ENCODE data around the gene MBOAT7. TPM values are rescaled to one million over a fixed set of nuclear protein-coding genes. Genes with fewer than 3 reads are reported as not detected.
"Not testable (repeated sequence)": the region's sequence is repeated elsewhere in the genome, so short reads cannot be mapped to it uniquely, and the experiment has no call there.

The MBOAT7 gene
- total RNA-seq: 107 and 111 TPM in 2 replicates

GRCh38 chr19:54189145-54189734 lies at the start of gene MBOAT7:
MBOAT7 (minus strand) TSS chr19:54189580; CDS start chr19:54188508, 1,072 bp downstream.
- H3K36me3 ChIP-seq (ENCODE audit: control insufficient read depth, insufficient read depth, low read length): peaks cover 2% of the 10 kb centered on the region
- TF ChIP-seq CTCF (IDR thresholded peaks at IDR 0.05; ENCODE audit: insufficient read depth, low read length, poor library complexity, severe bottlenecking): no peak
- no peak for DNase-seq (ENCODE audit: low read depth)
- peak within 1 kb of the TSS; percentile 77 for H3K4me3 ChIP-seq (ENCODE audit: low read depth, low read length)
- no peaks in the 10 kb centered on the region for H3K27me3 ChIP-seq (ENCODE audit: control insufficient read depth, insufficient read depth, low read length)

- H3K36me3 ChIP-seq (ENCODE audit: control insufficient read depth, insufficient read depth, low read length): no peaks in the 10 kb centered on the region
- DNase-seq (ENCODE audit: low read depth): no peak
- no peak for TF ChIP-seq CTCF (IDR thresholded peaks at IDR 0.05; ENCODE audit: insufficient read depth, low read length, poor library complexity, severe bottlenecking)
- H3K4me3 ChIP-seq (ENCODE audit: low read depth, low read length): no peak overlapping the region
- H3K27me3 ChIP-seq (ENCODE audit: control insufficient read depth, insufficient read depth, low read length): no peaks in the 10 kb centered on the region
Observed at GRCh38 chr19:54233941-54234340, 44.6 kb upstream of the MBOAT7 start.

GRCh38 chr19:54231077-54231931 lies 41.9 kb upstream of the MBOAT7 start:
- TF ChIP-seq CTCF (IDR thresholded peaks at IDR 0.05; ENCODE audit: insufficient read depth, low read length, poor library complexity, severe bottlenecking): peak; percentile 96
- no peaks in the 10 kb centered on the region for H3K36me3 ChIP-seq (ENCODE audit: control insufficient read depth, insufficient read depth, low read length)
- DNase-seq (ENCODE audit: low read depth): no peak
- H3K27me3 ChIP-seq (ENCODE audit: control insufficient read depth, insufficient read depth, low read length): no peaks in the 10 kb centered on the region
- no peak overlapping the region for H3K4me3 ChIP-seq (ENCODE audit: low read depth, low read length)

GRCh38 chr19:54230031-54230430 lies 40.7 kb upstream of the MBOAT7 start:
- no peak for TF ChIP-seq CTCF (IDR thresholded peaks at IDR 0.05; ENCODE audit: insufficient read depth, low read length, poor library complexity, severe bottlenecking)
- no peaks in the 10 kb centered on the region for H3K27me3 ChIP-seq (ENCODE audit: control insufficient read depth, insufficient read depth, low read length)
- no peaks in the 10 kb centered on the region for H3K36me3 ChIP-seq (ENCODE audit: control insufficient read depth, insufficient read depth, low read length)
- no peak for DNase-seq (ENCODE audit: low read depth)
- no peak overlapping the region for H3K4me3 ChIP-seq (ENCODE audit: low read depth, low read length)

- DNase-seq (ENCODE audit: low read depth): no peak
- H3K27me3 ChIP-seq (ENCODE audit: control insufficient read depth, insufficient read depth, low read length): peaks cover under 1% of the 10 kb centered on the region
- H3K4me3 ChIP-seq (ENCODE audit: low read depth, low read length): no peak overlapping the region
- no peak for TF ChIP-seq CTCF (IDR thresholded peaks at IDR 0.05; ENCODE audit: insufficient read depth, low read length, poor library complexity, severe bottlenecking)
- no peaks in the 10 kb centered on the region for H3K36me3 ChIP-seq (ENCODE audit: control insufficient read depth, insufficient read depth, low read length)
Observed at GRCh38 chr19:54229146-54229545, 39.8 kb upstream of the MBOAT7 start.

- peaks cover 13% of the 10 kb centered on the region for H3K27me3 ChIP-seq (ENCODE audit: control insufficient read depth, insufficient read depth, low read length)
- H3K4me3 ChIP-seq (ENCODE audit: low read depth, low read length); H3K36me3 ChIP-seq (ENCODE audit: control insufficient read depth, insufficient read depth, low read length); DNase-seq (ENCODE audit: low read depth): not testable (repeated sequence)
Observed at GRCh38 chr19:54224619-54225018, 35.2 kb upstream of the MBOAT7 start.

GRCh38 chr19:54223937-54224281 lies 34.5 kb upstream of the MBOAT7 start:
- DNase-seq (ENCODE audit: low read depth); H3K4me3 ChIP-seq (ENCODE audit: low read depth, low read length); H3K36me3 ChIP-seq (ENCODE audit: control insufficient read depth, insufficient read depth, low read length): not testable (repeated sequence)
- peaks cover 13% of the 10 kb centered on the region for H3K27me3 ChIP-seq (ENCODE audit: control insufficient read depth, insufficient read depth, low read length)

- not testable (repeated sequence) for H3K4me3 ChIP-seq (ENCODE audit: low read depth, low read length); DNase-seq (ENCODE audit: low read depth); H3K36me3 ChIP-seq (ENCODE audit: control insufficient read depth, insufficient read depth, low read length)
- peaks cover 13% of the 10 kb centered on the region for H3K27me3 ChIP-seq (ENCODE audit: control insufficient read depth, insufficient read depth, low read length)
Observed at GRCh38 chr19:54223277-54223936, 34.0 kb upstream of the MBOAT7 start.
